NCI-H1092 treated with DMSO at 0.1 percent for 48 hours (cell line): ENCODE data around the gene ADAM12.
"Not testable (repeated sequence)": the region's sequence is repeated elsewhere in the genome, so short reads cannot be mapped to it uniquely, and the experiment has no call there.

Source experiments
- DNase-seq: peaks from one replicate; lab custom pipeline; 2025; lab: John Stamatoyannopoulos, UW

ADAM12 gene

DNA sequence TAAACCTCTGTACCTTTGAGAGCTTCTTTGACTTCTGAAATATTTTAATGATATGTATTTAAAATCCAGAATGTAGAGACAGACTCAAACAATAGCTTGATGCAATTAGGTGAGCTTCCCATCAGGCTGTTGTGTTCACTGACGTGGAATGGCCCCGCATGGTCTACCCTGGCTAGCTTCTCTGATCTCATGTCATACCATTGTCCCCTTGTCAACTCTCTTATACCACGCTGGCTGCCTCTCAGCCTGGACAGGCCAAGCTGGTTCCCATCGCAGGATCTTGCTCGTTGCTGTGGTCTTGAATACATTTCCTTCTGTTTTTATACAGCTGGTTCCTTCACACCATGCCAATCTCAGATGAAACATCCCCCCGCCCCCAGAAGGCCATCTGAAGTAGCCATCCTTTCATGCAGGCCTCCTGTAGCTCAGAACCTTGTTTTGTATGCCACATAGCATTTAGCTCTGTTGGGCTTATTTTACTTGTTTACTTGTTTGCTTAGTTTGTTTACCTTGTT lies 407.7 kb downstream of the ADAM12 start:
- no peak for DNase-seq

DNA sequence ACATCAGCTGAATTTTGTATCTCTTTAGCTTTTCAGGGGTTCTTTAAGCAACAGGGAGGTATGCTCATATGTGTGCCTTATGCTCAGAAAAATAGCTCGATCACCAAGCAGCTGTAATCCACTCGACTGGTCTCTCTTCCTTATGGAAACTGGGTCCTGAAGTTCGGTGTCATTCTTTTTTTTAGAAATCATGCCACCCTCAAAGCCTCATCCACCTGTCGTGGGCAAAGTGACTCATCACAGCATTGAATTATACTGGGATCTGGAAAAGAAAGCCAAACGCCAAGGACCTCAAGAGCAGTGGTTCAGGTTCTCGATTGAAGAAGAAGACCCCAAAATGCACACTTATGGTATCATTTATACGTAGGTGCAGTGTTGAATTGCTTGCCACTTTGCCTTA lies 408.3 kb downstream of the ADAM12 start:
- no peak for DNase-seq

DNA sequence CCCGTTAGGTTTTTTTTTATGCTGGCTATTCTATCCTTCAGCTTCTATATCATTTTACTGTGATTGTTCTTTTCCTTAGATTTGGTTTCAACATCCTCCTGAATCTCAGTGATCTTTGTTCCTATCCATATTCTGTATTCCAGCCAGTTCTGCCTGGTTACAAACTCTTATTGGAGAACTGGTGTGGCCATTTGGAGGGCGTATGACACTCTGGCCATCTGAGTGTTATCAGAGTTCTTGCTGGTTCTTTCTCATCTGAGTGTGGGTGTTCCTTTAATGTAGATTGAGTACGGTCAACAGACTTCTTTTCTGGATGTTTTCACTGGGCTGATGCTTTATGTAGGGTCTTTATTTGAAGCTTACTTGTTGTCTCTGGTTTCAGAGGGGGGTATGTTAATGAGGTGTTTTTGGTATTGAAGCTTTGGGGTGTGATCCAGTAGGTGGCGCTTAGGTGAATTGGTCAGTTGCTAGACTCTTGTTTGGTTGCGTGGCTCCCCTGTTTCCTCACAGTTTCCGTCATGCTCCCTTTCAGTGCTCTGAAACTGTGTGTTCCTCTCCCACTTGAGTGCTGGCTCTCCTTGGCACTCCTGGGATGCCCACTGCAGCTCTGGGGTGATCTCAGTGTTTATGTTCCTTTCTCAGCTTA lies 411.2 kb downstream of the ADAM12 start:
- DNase-seq: no peak

DNA sequence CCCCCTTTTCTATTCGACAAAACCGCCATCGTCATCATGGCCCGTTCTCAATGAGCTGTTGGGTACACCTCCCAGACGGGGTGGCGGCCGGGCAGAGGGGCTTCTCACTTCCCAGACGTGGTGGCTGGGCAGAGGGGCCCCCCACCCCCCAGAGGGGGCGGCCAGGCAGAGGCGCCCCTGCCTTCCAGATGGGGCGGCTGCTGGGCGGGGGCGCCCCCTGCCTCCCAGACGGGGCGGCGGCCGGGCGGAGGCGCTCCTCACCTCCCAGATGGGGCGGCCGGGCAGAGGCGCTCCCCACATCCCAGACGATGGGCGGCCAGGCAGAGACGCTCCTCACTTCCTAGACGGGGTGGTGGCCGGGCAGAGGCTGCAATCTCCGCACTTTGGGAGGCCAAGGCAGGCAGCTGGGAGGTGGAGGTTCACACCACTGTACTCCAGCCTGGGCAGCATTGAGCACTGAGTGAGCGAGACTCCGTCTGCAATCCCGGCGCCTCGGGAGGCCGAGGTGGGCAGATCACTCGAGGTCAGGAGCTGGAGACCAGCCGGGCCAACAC lies 418.1 kb downstream of the ADAM12 start:
- not testable (repeated sequence) for DNase-seq

DNA sequence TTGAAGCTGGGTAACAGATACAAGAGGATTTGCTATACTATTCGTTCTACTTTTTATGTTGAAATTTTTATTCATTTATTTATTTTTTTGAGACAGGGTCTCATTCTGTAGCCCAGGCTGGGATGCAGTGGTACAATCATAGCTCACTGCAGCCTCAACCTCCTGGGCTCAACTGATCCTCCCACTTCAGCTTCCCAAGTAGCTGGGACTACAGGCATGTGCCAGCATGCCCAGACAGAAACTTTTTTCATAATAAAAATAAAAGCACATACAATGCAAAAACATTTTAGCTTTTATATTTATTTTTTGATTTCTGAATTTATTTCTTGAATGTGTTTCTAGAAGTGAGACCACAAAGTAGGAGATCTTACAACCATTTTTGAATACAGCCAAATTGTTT lies 420.7 kb downstream of the ADAM12 start:
- DNase-seq: no peak

DNA sequence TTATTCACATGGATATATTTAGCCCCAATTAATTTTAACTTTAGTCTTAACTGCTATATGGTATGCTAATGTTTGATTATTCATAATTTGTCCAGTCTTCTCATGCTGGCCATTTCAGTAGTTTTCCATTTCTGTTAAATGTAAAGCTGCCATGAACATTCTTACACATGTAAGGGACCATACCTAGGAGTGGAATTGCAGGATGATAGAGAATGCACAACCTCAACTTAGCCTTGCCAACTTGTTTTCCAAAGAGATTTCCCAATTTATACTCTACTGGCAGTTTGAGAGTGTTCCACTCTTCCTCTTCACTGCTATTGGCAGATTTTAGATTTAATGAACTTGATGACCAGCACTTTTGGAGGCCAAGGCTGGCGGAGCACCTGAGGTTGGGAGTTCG lies 423.7 kb downstream of the ADAM12 start:
- DNase-seq: no peak
